Cardiac muscle cell (in vitro differentiated cells and primary cell): ENCODE results near the gene SCD. TPM values are rescaled to one million over a fixed set of nuclear protein-coding genes. Genes with fewer than 3 reads are reported as not detected.

Source experiments
- DNase-seq, 2 donors: peaks; one replicate each; pipeline versions ENCODE4 v3.0.0 to v3.0.0-alpha.2; 2010 to 2017; ENCODE audit warnings: low read depth in 1 of 2, low spot score in 1 of 2
- H3K27ac ChIP-seq: fragments of 200-600 bp; sonication (generic); 2 replicates; pipeline ENCODE4 v1.5.1; 2016
- H3K27me3 ChIP-seq: fragments of 200-600 bp; sonication (generic); 2 replicates; pipeline ENCODE4 v1.6.0; 2016; ENCODE audit warnings: control low read depth
- H3K36me3 ChIP-seq: fragments of 200-600 bp; sonication (generic); 2 replicates; pipeline ENCODE4 v1.5.1; 2016; ENCODE audit warnings: control low read depth
- H3K4me1 ChIP-seq: fragments of 200-600 bp; sonication (generic); 2 replicates; pipeline ENCODE4 v1.8.1; 2017; ENCODE audit warnings: low read depth, mild to moderate bottlenecking, mixed run types
- H3K4me3 ChIP-seq: fragments of 200-600 bp; sonication (generic); 2 replicates; pipeline ENCODE4 v1.5.1; 2016; ENCODE audit warnings: mild to moderate bottlenecking
- H3K9me3 ChIP-seq: fragments of 200-600 bp; sonication (generic); 2 replicates; pipeline ENCODE4 v1.5.1; 2017; ENCODE audit warnings: low read depth, mild to moderate bottlenecking, control low read depth
- CTCF ChIP-seq: IDR thresholded peaks from 2 replicates; pipeline ENCODE4 v1.5.1; 2012; ENCODE audit warnings: low read depth, mild to moderate bottlenecking, low read length
- polyA plus RNA-seq: library from polyadenylated mRNA; unstranded; fragments of >200 nt; fragmentation: Nextera tagmentation; extraction: Ambion mirVana; gene quantifications from 2 replicates; pipeline ENCODE4 v1.2.1, GENCODE V29; 2016
- total RNA-seq: library from RNA; depleted of rRNA; stranded (reverse); fragments of >200 nt; gene quantifications from 2 replicates; pipeline ENCODE4 v1.2.3, GENCODE V29; 2016

SCD gene
- total and polyA plus RNA-seq, 2 experiments from 2014 or later: 149 to 246 TPM

DNA sequence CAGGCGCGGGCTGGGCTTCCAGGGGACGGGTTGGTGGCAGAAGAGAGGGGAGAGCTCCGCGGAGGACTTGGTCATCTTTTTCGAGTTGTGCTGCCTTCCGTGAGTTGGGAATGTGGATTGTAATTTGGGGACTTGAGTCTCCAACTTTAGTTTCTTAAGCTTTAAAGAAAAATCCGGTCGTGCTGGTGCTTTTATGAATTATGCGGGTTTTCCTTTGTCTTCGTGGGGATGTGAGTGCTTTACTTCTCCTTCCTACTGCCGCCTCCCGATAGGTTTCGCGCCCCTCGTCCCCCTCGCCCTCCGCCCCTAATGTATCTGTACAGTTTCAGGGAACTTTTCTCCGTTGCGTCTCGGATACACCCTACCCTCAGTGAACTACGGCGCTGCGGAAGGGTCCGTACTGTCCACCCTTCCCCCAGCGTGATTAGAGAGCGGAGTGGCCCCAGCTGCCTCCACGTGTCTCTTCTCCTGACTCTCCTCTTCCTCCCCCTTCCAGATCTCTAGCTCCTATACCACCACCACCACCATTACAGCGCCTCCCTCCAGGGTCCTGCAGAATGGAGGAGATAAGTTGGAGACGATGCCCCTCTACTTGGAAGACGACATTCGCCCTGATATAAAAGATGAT is 649 bp downstream of the SCD start:
- no peak for TF ChIP-seq CTCF
- H3K9me3 ChIP-seq: no peaks in the 10 kb centered on the region
- DNase-seq: peak in 1 of 2 donors; percentile 33
- peaks cover 45% of the 10 kb centered on the region for H3K4me1 ChIP-seq
- no peaks in the 10 kb centered on the region for H3K27me3 ChIP-seq
- peak overlapping the region; percentile 72 for H3K27ac ChIP-seq
- peak overlapping the region; percentile 97 for H3K4me3 ChIP-seq
- peaks cover 22% of the 10 kb centered on the region for H3K36me3 ChIP-seq

- Histone ChIP-seq H3K27me3 (no peaks in the 10 kb centered on the region), H3K36me3 (peaks cover 27% of the 10 kb centered on the region), H3K9me3 (no peaks in the 10 kb centered on the region), H3K4me3 (peak overlapping the region; percentile 97), H3K27ac (peak overlapping the region; percentile 30), H3K4me1 (peaks cover 45% of the 10 kb centered on the region)
- DNase-seq: no peak
- TF ChIP-seq CTCF: no peak
Observed at GRCh38 chr10:100348389-100348927, 1.4 kb downstream of the SCD start.

- peaks cover 33% of the 10 kb centered on the region for H3K36me3 ChIP-seq
- peak overlapping the region; percentile 30 for H3K27ac ChIP-seq
Observed at GRCh38 chr10:100349087-100349486, 2.1 kb downstream of the SCD start.

GRCh38 chr10:100349672-100350071 is 2.6 kb downstream of the SCD start:
- no peaks in the 10 kb centered on the region for H3K27me3 ChIP-seq
- no peaks in the 10 kb centered on the region for H3K9me3 ChIP-seq
- H3K36me3 ChIP-seq: peaks cover 38% of the 10 kb centered on the region
- peak overlapping the region; percentile 97 for H3K4me3 ChIP-seq
- H3K27ac ChIP-seq: no peak overlapping the region
- no peak for DNase-seq
- H3K4me1 ChIP-seq: peaks cover 45% of the 10 kb centered on the region
- no peak for TF ChIP-seq CTCF

More at GRCh38 chr10:100349087-100349486, 2.1 kb downstream of the SCD start:
- DNase-seq: peak in 1 of 2 donors; percentile 43
- H3K4me3 ChIP-seq: peak overlapping the region; percentile 97
- no peaks in the 10 kb centered on the region for H3K9me3 ChIP-seq
- H3K27me3 ChIP-seq: no peaks in the 10 kb centered on the region
- peaks cover 45% of the 10 kb centered on the region for H3K4me1 ChIP-seq
- TF ChIP-seq CTCF: no peak

GRCh38 chr10:100350914-100351485 is 4.0 kb downstream of the SCD start:
- peaks cover 49% of the 10 kb centered on the region for H3K36me3 ChIP-seq
- peak overlapping the region; percentile 24 for H3K27ac ChIP-seq
- no peaks in the 10 kb centered on the region for H3K27me3 ChIP-seq
- TF ChIP-seq CTCF: no peak
- peak overlapping the region; percentile 9 for H3K4me3 ChIP-seq
- no peaks in the 10 kb centered on the region for H3K9me3 ChIP-seq
- peaks cover 39% of the 10 kb centered on the region for H3K4me1 ChIP-seq
- no peak for DNase-seq
